ENCODE results near the gene FAM32A. TPM values are rescaled to one million over a fixed set of nuclear protein-coding genes. Genes with fewer than 3 reads are reported as not detected.
A peak's percentile ranks its signal among the peaks of the same experiment; 100 is the strongest.
"Not testable (repeated sequence)": the region's sequence is repeated elsewhere in the genome, so short reads cannot be mapped to it uniquely, and the experiment has no call there.

The FAM32A gene
- total RNA-seq, 1 donor from 2014 or later, result 59.9 TPM

GRCh38 chr19:16166417-16166816, 18.8 kb upstream of the FAM32A start:
- H3K27me3 ChIP-seq (ENCODE audit: low read depth), result no peaks in the 10 kb centered on the region
- no peak overlapping the region for H3K27ac ChIP-seq
- H3K9me3 ChIP-seq, result no peaks in the 10 kb centered on the region
- no peaks in the 10 kb centered on the region for H3K4me1 ChIP-seq
- ATAC-seq (no peak), DNase-seq (no peak)
- H3K36me3 ChIP-seq, result no peaks in the 10 kb centered on the region
- no peak overlapping the region for H3K4me3 ChIP-seq
- intact Hi-C loops (cut with DNase I), result no loop called here
- no peak for TF ChIP-seq CTCF (IDR thresholded peaks at IDR 0.05)

GRCh38 chr19:16167055-16167454, 18.2 kb upstream of the FAM32A start:
- no peak for TF ChIP-seq CTCF (IDR thresholded peaks at IDR 0.05)
- intact Hi-C loops (cut with DNase I), result no loop called here
- ATAC-seq, result no peak

GRCh38 chr19:16168465-16169081, 16.6 kb upstream of the FAM32A start:
- no peaks in the 10 kb centered on the region for H3K9me3 ChIP-seq
- H3K36me3 ChIP-seq, result no peaks in the 10 kb centered on the region
- DNase-seq (no peak), ATAC-seq (peak in 1 of 2 donors; percentile 52)
- H3K27ac ChIP-seq, result no peak overlapping the region
- no peak overlapping the region for H3K4me3 ChIP-seq
- TF ChIP-seq CTCF (IDR thresholded peaks at IDR 0.05), result no peak
- no peaks in the 10 kb centered on the region for H3K27me3 ChIP-seq (ENCODE audit: low read depth)
- H3K4me1 ChIP-seq, result no peaks in the 10 kb centered on the region
- intact Hi-C loops (cut with DNase I), result no loop called here

More at GRCh38 chr19:16167055-16167454, 18.2 kb upstream of the FAM32A start:
- Histone ChIP-seq H3K27me3 (ENCODE audit: low read depth) (no peaks in the 10 kb centered on the region), H3K4me1 (no peaks in the 10 kb centered on the region), H3K4me3 (no peak overlapping the region), H3K27ac (no peak overlapping the region), H3K9me3 (no peaks in the 10 kb centered on the region), H3K36me3 (no peaks in the 10 kb centered on the region)
- no peak for DNase-seq

- no peaks in the 10 kb centered on the region for H3K4me1 ChIP-seq
- no peaks in the 10 kb centered on the region for H3K27me3 ChIP-seq (ENCODE audit: low read depth)
- no peak for TF ChIP-seq CTCF (IDR thresholded peaks at IDR 0.05)
- H3K27ac ChIP-seq, result no peak overlapping the region
- no peak for ATAC-seq
- intact Hi-C loops (cut with DNase I), result no loop called here
- H3K9me3 ChIP-seq, result no peaks in the 10 kb centered on the region
- DNase-seq, result no peak
- H3K4me3 ChIP-seq, result no peak overlapping the region
- H3K36me3 ChIP-seq, result no peaks in the 10 kb centered on the region
Observed at GRCh38 chr19:16170134-16170533, 15.1 kb upstream of the FAM32A start.

- intact Hi-C loops (cut with DNase I), result no loop called here
- Histone ChIP-seq H3K4me3 (no peak overlapping the region), H3K27ac (no peak overlapping the region), H3K36me3 (no peaks in the 10 kb centered on the region), H3K27me3 (ENCODE audit: low read depth) (no peaks in the 10 kb centered on the region), H3K4me1 (no peaks in the 10 kb centered on the region), H3K9me3 (no peaks in the 10 kb centered on the region)
- DNase-seq (no peak), ATAC-seq (no peak)
- TF ChIP-seq CTCF (IDR thresholded peaks at IDR 0.05), result no peak
Observed at GRCh38 chr19:16175954-16176353, 9.3 kb upstream of the FAM32A start.

- H3K4me3 ChIP-seq; intact Hi-C loops (cut with DNase I); H3K4me1 ChIP-seq; H3K9me3 ChIP-seq; ATAC-seq; H3K27me3 ChIP-seq (ENCODE audit: low read depth); H3K27ac ChIP-seq; H3K36me3 ChIP-seq; DNase-seq: not testable (repeated sequence)
Observed at GRCh38 chr19:16178866-16179265, 6.3 kb upstream of the FAM32A start.

Measured in lower lobe of right lung (tissue), 2 donors.